ENCODE measurements around the gene HOXA11. TPM values are rescaled to one million over a fixed set of nuclear protein-coding genes. Genes with fewer than 3 reads are reported as not detected.

The HOXA11 gene
- total and polyA plus RNA-seq, 8 donors = 5.2 TPM; not detected in 7

DNA sequence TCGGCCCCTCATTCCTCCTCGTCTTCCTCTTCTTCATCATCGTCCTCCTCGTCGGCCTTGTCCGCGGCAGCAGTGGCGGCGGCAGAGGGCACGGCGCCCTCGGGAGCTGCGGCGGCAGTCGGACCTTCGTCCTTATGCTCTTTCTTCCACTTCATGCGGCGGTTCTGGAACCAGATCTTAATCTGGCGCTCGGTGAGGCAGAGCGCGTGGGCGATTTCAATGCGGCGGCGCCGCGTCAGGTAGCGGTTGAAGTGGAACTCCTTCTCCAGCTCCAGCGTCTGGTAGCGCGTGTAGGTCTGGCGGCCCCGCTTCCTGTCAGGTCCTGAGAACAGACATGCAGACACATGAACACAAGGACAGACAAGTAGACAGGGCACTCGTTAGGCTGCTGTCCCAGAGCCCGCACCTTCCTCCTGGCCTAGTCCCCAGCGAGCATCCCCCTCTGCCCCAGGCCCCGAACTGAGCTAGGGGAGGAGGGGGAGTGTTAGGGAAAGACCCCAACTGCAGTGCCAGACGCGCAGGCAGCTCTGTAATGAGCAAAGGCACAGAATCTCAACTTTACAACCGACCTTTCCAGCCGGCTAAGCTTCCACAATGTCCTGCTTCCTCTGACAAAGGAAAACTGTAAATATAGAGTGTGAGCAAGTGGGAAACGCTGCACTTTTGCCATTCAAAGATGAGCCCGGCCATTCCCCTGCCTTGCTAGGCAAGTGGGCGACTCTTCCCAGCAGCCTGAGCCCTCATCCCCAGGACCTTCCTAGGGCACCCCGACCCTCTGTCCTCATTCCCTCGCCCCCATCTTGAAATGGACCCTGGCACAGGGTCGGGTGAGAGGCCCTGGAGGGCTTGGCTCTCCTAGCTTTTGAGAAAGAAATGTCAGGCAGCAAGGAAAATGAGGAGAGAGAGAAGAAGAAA is 29.9 kb downstream of the HOXA11 start:
- Histone ChIP-seq H3K27me3 (peaks cover 12 to 100% (median 96%) of the 10 kb centered on the region in 3 donors), H3K9me3 (no peaks in the 10 kb centered on the region), H3K4me3 (peak overlapping the region; percentile 43 to 65 (median 54)), H3K27ac (peak overlapping the region in 3 of 5 donors; percentile 62 to 99 (median 86)), H3K36me3 (no peaks in the 10 kb centered on the region), H3K4me1 (peaks cover 13 to 72% (median 54%) of the 10 kb centered on the region in 4 donors)
- intact Hi-C loops (cut with DNase I; ENCODE audit: low total_unique reads) = no loop called here
- peak in 1 of 2 donors; percentile 24 for DNase-seq
- 8 to 38% (median 18%) methylated on average over 33 to 48 of the region's 48 CpGs for WGBS, 5 donors
- no peak for TF ChIP-seq POLR2A (IDR thresholded peaks at IDR 0.05)
- no peak for TF ChIP-seq EP300 (IDR thresholded peaks at IDR 0.05)
- TF ChIP-seq CTCF (IDR thresholded peaks at IDR 0.05) = no peak
- no peak for TF ChIP-seq POLR2AphosphoS5 (IDR thresholded peaks at IDR 0.05)

- intact Hi-C loops (cut with DNase I; ENCODE audit: low total_unique reads) = no loop called here
- 34 to 59% (median 50%) methylated on average over 9 to 10 of the region's 10 CpGs for WGBS, 5 donors
- no peaks in the 10 kb centered on the region for H3K9me3 ChIP-seq
- DNase-seq = peak in 1 of 2 donors; percentile 13
- H3K36me3 ChIP-seq = no peaks in the 10 kb centered on the region
- H3K4me1 ChIP-seq = peaks cover 13 to 69% (median 51%) of the 10 kb centered on the region in 4 donors
- TF ChIP-seq POLR2A (IDR thresholded peaks at IDR 0.05) (no peak), POLR2AphosphoS5 (IDR thresholded peaks at IDR 0.05) (no peak), CTCF (IDR thresholded peaks at IDR 0.05) (no peak), EP300 (IDR thresholded peaks at IDR 0.05) (no peak)
- peak overlapping the region in 2 of 5 donors; percentile 86 to 99 for H3K27ac ChIP-seq
- peaks cover 13 to 100% (median 92%) of the 10 kb centered on the region in 3 donors for H3K27me3 ChIP-seq
- peak overlapping the region in 2 of 4 donors; percentile 57 to 65 for H3K4me3 ChIP-seq
These were observed 30.7 kb downstream of the HOXA11 start for GRCh38 chr7:27154369-27154768.

DNA sequence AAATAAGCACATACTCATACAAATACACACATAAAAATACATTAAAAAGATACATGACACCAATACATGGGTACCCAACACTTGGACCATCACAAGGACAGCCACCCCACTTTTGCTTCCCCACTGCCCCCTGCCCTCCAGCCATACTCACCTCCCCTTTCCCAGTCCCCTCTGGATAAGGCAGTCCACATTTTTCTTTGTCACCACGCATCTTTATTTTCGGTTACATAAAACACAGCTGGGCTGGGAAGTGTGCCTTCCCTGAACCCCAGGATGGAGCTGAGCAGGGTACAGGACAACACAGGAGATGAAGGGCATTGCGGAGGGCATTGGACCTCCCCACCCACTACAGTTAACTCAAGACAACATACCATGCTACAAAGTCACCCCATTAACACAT is 31.5 kb downstream of the HOXA11 start:
- peaks cover 13 to 66% (median 54%) of the 10 kb centered on the region in 4 donors for H3K4me1 ChIP-seq
- no peak overlapping the region for H3K4me3 ChIP-seq
- H3K27me3 ChIP-seq = peaks cover 13 to 100% (median 93%) of the 10 kb centered on the region in 3 donors
- intact Hi-C loops (cut with DNase I; ENCODE audit: low total_unique reads) = no loop called here
- DNase-seq = peak in 1 of 2 donors; percentile 9
- TF ChIP-seq POLR2A (IDR thresholded peaks at IDR 0.05) (no peak), EP300 (IDR thresholded peaks at IDR 0.05) (no peak)
- peak overlapping the region in 3 of 5 donors; percentile 88 to 99 (median 93) for H3K27ac ChIP-seq
- 30 to 62% (median 46%) methylated on average over 3 of the region's 3 CpGs for WGBS, 5 donors
- H3K9me3 ChIP-seq = no peaks in the 10 kb centered on the region
- H3K36me3 ChIP-seq = no peaks in the 10 kb centered on the region

DNA sequence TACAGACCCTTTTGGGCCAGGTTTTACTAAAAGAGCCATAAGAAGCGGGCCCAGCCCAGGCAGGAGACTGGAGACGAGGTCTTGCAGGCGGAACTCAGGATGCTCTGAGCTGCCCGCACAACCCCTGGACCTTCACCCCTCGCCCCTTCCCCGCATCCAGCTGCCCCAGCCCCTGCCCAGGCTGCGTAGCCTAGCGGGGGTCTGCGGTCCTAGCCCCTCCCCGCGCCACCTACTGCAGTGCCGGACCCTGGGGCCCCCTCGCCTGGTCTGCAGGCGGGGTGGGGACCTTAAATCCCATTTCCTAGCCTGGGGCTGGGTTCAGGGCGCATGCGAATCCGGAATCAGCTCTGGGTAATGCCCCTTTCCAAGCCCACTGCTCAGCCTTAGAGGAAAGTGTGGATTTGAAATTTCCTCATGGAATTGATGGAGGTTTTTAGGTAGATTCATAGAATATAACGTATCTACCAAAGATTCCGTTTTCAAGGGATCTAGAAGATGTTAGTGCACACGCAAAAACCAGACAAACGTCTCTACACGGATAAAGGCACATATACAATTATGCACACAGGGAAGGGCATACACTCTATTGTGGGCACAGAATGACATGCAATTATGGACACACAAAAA is 32.1 kb downstream of the HOXA11 start:
- WGBS, 5 donors = 23 to 37% (median 28%) methylated on average over 14 to 22 of the region's 22 CpGs
- Histone ChIP-seq H3K27me3 (peaks cover 11 to 100% (median 93%) of the 10 kb centered on the region in 3 donors), H3K4me1 (peaks cover 13 to 71% (median 58%) of the 10 kb centered on the region in 4 donors), H3K36me3 (no peaks in the 10 kb centered on the region), H3K27ac (peak overlapping the region; percentile 66 to 99 (median 88)), H3K4me3 (peak overlapping the region; percentile 46 to 64 (median 52)), H3K9me3 (peaks cover 0 to 1% (median 0%) of the 10 kb centered on the region in 4 donors)
- peak in 1 of 2 donors; percentile 5 for DNase-seq
- intact Hi-C loops (cut with DNase I; ENCODE audit: low total_unique reads) = no loop called here
- TF ChIP-seq CTCF (IDR thresholded peaks at IDR 0.05) (no peak), POLR2AphosphoS5 (IDR thresholded peaks at IDR 0.05) (no peak), EP300 (IDR thresholded peaks at IDR 0.05) (no peak), POLR2A (IDR thresholded peaks at IDR 0.05) (no peak)
